B cell (primary cell): ENCODE data around the gene FOLR3. TPM values are rescaled to one million over a fixed set of nuclear protein-coding genes. Genes with fewer than 3 reads are reported as not detected.
A peak's percentile ranks its signal among the peaks of the same experiment; 100 is the strongest.

Experiments
- ATAC-seq: fragments of 200-7000 bp; cut with Tn5 transposase; one replicate; pipeline ENCODE4 v1.10.0; 2021; ENCODE audit warnings: low read depth, mild to moderate bottlenecking, moderate number of reproducible peaks, moderate library complexity
- CTCF ChIA-PET: fragments of 350-600 bp; sonication (Branson Sonifier 250); formaldehyde crosslinking; loops from one replicate; lab custom pipeline; 2021; ENCODE audit warnings: antibody characterized with exemption, inconsistent platforms; lab: Charles Lee
- POLR2A ChIA-PET: fragments of 350-600 bp; sonication (Branson Sonifier 250); formaldehyde crosslinking; loops from one replicate; lab custom pipeline; 2021; ENCODE audit warnings: antibody characterized with exemption; lab: Charles Lee
- DNase-seq: peaks from one replicate; pipeline ENCODE4 v3.0.0; 2013
- H2AFZ ChIP-seq: 2 replicates; pipeline ENCODE4 v1.6.1; 2012; ENCODE audit warnings: mild to moderate bottlenecking, low read depth, low read length; ENCODE audit not compliant: insufficient read depth, poor library complexity, severe bottlenecking
- H3K27ac ChIP-seq, 2 donors: 1 replicate in 1 of 2; 2 replicates in 1 of 2; pipeline ENCODE4 v1.5.1; 2012 to 2013; ENCODE audit warnings: low read length in 2 of 2, mild to moderate bottlenecking in 2 of 2, moderate library complexity in 1 of 2
- H3K27me3 ChIP-seq, 4 experiments: fragments of 200-600 bp in 1 of 4; sonication (generic) in 1 of 4; replicated peaks in 1 of 4; 1 replicate in 2 of 4; 2 replicates in 2 of 4; pipeline versions ENCODE4 v1.6.1 to v1.7.0; 2013 to 2016; ENCODE audit warnings: low read length in 3 of 4, mild to moderate bottlenecking in 2 of 4, mixed read lengths in 1 of 4, moderate library complexity in 1 of 4; ENCODE audit not compliant: insufficient read depth in 4 of 4, control insufficient read depth in 3 of 4; ENCODE audit errors: control extremely low read depth in 1 of 4
- H3K36me3 ChIP-seq, 2 experiments: replicated peaks in 1 of 2; 1 replicate in 1 of 2; 2 replicates in 1 of 2; pipeline versions ENCODE4 v1.6.1 to v1.7.1; 2013; ENCODE audit warnings: low read length in 1 of 2; ENCODE audit not compliant: insufficient read depth in 2 of 2, control insufficient read depth in 1 of 2; ENCODE audit errors: control extremely low read depth in 1 of 2, extremely low read depth in 1 of 2
- H3K4me1 ChIP-seq, 2 donors: fragments of 200-600 bp in 1 of 2; sonication (generic) in 1 of 2; 1 replicate in 1 of 2; 2 replicates in 1 of 2; pipeline versions ENCODE4 v1.5.1 to v1.6.1; 2013 to 2017; ENCODE audit warnings: low read length in 2 of 2; ENCODE audit not compliant: control insufficient read depth in 2 of 2, insufficient read depth in 2 of 2
- H3K4me2 ChIP-seq: replicated peaks from 2 replicates; pipeline ENCODE3; 2012; ENCODE audit warnings: mild to moderate bottlenecking, low read depth, low read length; ENCODE audit not compliant: poor library complexity, severe bottlenecking
- H3K4me3 ChIP-seq, 5 experiments: fragments of 200-600 bp in 1 of 5; sonication (generic) in 1 of 5; 1 replicate in 3 of 5; 2 replicates in 2 of 5; pipeline versions ENCODE4 v1.5.1 to v1.7.0; 2011 to 2016; ENCODE audit warnings: low read length in 4 of 5, mild to moderate bottlenecking in 4 of 5, low read depth in 2 of 5, control low read depth in 1 of 5, moderate library complexity in 1 of 5; ENCODE audit not compliant: insufficient read depth in 1 of 5; ENCODE audit errors: control extremely low read depth in 1 of 5, extremely low read depth in 1 of 5
- H3K79me2 ChIP-seq: fragments of 200-600 bp; sonication (generic); one replicate; pipeline ENCODE4 v1.6.0; 2016; ENCODE audit warnings: low read length; ENCODE audit not compliant: control insufficient read depth, insufficient read depth
- H3K9ac ChIP-seq: fragments of 200-600 bp; sonication (generic); 2 replicates; pipeline ENCODE4 v1.6.1; 2017; ENCODE audit warnings: mild to moderate bottlenecking, low read length, moderate library complexity
- H3K9me3 ChIP-seq, 3 donors: one replicate each; pipeline versions ENCODE4 v1.6.1 to v1.7.1; 2013; ENCODE audit warnings: low read length in 2 of 3; ENCODE audit not compliant: control insufficient read depth in 2 of 3, insufficient read depth in 1 of 3; ENCODE audit errors: control extremely low read depth in 1 of 3
- H4K20me1 ChIP-seq: 2 replicates; pipeline ENCODE4 v1.6.0; 2012; ENCODE audit warnings: mild to moderate bottlenecking, low read length; ENCODE audit not compliant: insufficient read depth, control insufficient read depth, poor library complexity, severe bottlenecking
- H3K27ac Mint-ChIP-seq: one replicate; pipeline ENCODE4 v1.8.0; 2021; ENCODE audit warnings: mixed read lengths
- H3K27me3 Mint-ChIP-seq: one replicate; pipeline ENCODE4 v1.8.0; 2021; ENCODE audit warnings: mixed read lengths
- H3K4me1 Mint-ChIP-seq: one replicate; pipeline ENCODE4 v1.8.0; 2021; ENCODE audit warnings: mixed read lengths
- H3K4me3 Mint-ChIP-seq: one replicate; pipeline ENCODE4 v1.8.0; 2021; ENCODE audit warnings: mixed read lengths
- H3K9me3 Mint-ChIP-seq: one replicate; pipeline ENCODE4 v1.8.0; 2022; ENCODE audit warnings: mixed read lengths; ENCODE audit not compliant: insufficient read depth
- EZH2 ChIP-seq: IDR thresholded peaks from 2 replicates; pipeline ENCODE4 v1.6.1; 2012; ENCODE audit warnings: borderline replicate concordance, low read depth, mild to moderate bottlenecking, moderate library complexity, low read length; ENCODE audit not compliant: insufficient read depth, poor library complexity, severe bottlenecking
- WGBS: methylation state at CpG from one replicate; pipeline ENCODE4 v1.1.5; 2013; ENCODE audit warnings: missing lambda C conversion rate; ENCODE audit not compliant: insufficient coverage; 5-methylcytosine and 5-hydroxymethylcytosine counted together
- intact Hi-C: fragments of 100-400 bp; cut with micrococcal nuclease; formaldehyde crosslinking; loops from one replicate; pipeline ENCODE4 v1.10.0; 2022
- polyA plus RNA-seq: library from polyadenylated mRNA; depleted of rRNA; stranded (reverse); fragments of >200 nt; gene quantifications from 2 replicates; pipeline ENCODE4 v1.2.3, GENCODE V29; 2012
- total RNA-seq, 2 donors: library from RNA; stranded (reverse); fragments of 120-200 nt in 1 of 2; gene quantifications; 1 replicate in 1 of 2; 2 replicates in 1 of 2; pipeline versions ENCODE4 v1.2.3 to v1.2.4, GENCODE V29; 2013 to 2022
- TF ChIP-seq, protein P1 (sequence below): fragments of 200-600 bp; IDR thresholded peaks from one replicate; pipeline ENCODE4 v1.8.0; 2022; ENCODE audit warnings: antibody characterized with exemption, mild to moderate bottlenecking

Gene FOLR3
- total and polyA plus RNA-seq, 2 donors (not counting 1 experiment from before 2014, with no cell fraction given) = 0.10 TPM; not detected in 1

- H3K9ac ChIP-seq = peak overlapping the region; percentile 74
- Mint-ChIP-seq H3K27me3 (peaks cover 14% of the 10 kb centered on the region), H3K27ac (peak overlapping the region; percentile 98), H3K9me3 (no peaks in the 10 kb centered on the region), H3K4me1 (peaks cover 20% of the 10 kb centered on the region), H3K4me3 (peak overlapping the region; percentile 93)
- DNase-seq (no peak), ATAC-seq (no peak)
- TF ChIP-seq, protein P1, sequence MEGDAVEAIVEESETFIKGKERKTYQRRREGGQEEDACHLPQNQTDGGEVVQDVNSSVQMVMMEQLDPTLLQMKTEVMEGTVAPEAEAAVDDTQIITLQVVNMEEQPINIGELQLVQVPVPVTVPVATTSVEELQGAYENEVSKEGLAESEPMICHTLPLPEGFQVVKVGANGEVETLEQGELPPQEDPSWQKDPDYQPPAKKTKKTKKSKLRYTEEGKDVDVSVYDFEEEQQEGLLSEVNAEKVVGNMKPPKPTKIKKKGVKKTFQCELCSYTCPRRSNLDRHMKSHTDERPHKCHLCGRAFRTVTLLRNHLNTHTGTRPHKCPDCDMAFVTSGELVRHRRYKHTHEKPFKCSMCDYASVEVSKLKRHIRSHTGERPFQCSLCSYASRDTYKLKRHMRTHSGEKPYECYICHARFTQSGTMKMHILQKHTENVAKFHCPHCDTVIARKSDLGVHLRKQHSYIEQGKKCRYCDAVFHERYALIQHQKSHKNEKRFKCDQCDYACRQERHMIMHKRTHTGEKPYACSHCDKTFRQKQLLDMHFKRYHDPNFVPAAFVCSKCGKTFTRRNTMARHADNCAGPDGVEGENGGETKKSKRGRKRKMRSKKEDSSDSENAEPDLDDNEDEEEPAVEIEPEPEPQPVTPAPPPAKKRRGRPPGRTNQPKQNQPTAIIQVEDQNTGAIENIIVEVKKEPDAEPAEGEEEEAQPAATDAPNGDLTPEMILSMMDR = no peak
- TF ChIP-seq EZH2 = no peak
- 70% methylated on average over 7 of the region's 9 CpGs for WGBS
- CTCF ChIA-PET = interaction anchor here (1.1 to 2.2 kb wide), 5 partner anchors 22 to 88 kb away, joined by 3 to 10 read pairs (median 4); no protein-coding TSS in a partner anchor
- peaks cover 0 to 19% of the 10 kb centered on the region in 2 experiments for H3K36me3 ChIP-seq
- no peaks in the 10 kb centered on the region for H3K9me3 ChIP-seq
- H3K4me3 ChIP-seq = peak overlapping the region; percentile 67 to 94 (median 78)
- peaks cover 14 to 19% of the 10 kb centered on the region in 2 donors for H3K4me1 ChIP-seq
- peaks cover 8% of the 10 kb centered on the region for H3K79me2 ChIP-seq
- peak overlapping the region; percentile 95 for H3K27ac ChIP-seq
- peaks cover 0 to 12% (median 0%) of the 10 kb centered on the region in 4 experiments for H3K27me3 ChIP-seq
- POLR2A ChIA-PET = interaction anchor here (0.6 to 1.8 kb wide), 5 partner anchors 22 to 122 kb away, joined by 3 to 6 read pairs (median 6); no protein-coding TSS in a partner anchor
- no peaks in the 10 kb centered on the region for H4K20me1 ChIP-seq
- peak overlapping the region; percentile 81 for H3K4me2 ChIP-seq
- peak overlapping the region; percentile 78 for H2AFZ ChIP-seq
- intact Hi-C loops = loop anchor here (1.0 to 2.0 kb wide), 8 partner anchors 10 to 326 kb away; partner anchors contain the start of genes CLPB, LAMTOR1, LRRC51 and NUMA1
These were observed 22.3 kb upstream of the FOLR3 start for GRCh38 chr11:72112978-72113808.

DNA sequence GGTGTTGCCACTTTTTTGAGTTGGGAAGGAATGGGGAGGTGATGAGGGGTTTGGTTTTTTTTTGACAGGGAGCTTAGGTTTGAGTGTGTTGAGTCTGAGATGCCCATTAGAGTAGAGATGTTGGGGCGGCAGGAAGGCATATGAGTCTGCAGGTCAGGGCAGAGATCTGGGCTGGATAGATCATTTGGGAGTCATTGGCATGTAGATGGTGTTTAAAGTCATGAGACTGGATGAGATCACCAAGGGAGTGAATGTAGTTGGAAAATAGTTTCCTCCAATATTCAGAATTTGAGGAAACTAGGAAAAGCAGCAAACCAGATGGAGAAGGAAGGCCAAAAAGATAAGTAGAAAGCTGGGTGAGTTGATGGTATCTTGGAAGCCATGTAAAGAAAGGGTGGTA lies 21.0 kb upstream of the FOLR3 start:
- Mint-ChIP-seq H3K9me3 (no peaks in the 10 kb centered on the region), H3K27me3 (peaks cover 28% of the 10 kb centered on the region), H3K4me1 (peaks cover 20% of the 10 kb centered on the region), H3K4me3 (no peak overlapping the region), H3K27ac (no peak overlapping the region)
- intact Hi-C loops = no loop called here
- no peak overlapping the region for H3K27ac ChIP-seq
- peaks cover 0 to 6% of the 10 kb centered on the region in 2 experiments for H3K36me3 ChIP-seq
- DNase-seq (no peak), ATAC-seq (no peak)
- H3K4me3 ChIP-seq = no peak overlapping the region
- no peak overlapping the region for H3K9ac ChIP-seq
- H2AFZ ChIP-seq = no peak overlapping the region
- H3K4me1 ChIP-seq = peaks cover 14 to 19% of the 10 kb centered on the region in 2 donors
- 100% methylated on average over 1 of the region's 1 CpG for WGBS
- ChIA-PET POLR2A (no interaction called here), CTCF (no interaction called here)
- TF ChIP-seq EZH2 = no peak
- TF ChIP-seq, protein P1 = no peak
- peaks cover 0 to 25% (median 0%) of the 10 kb centered on the region in 4 experiments for H3K27me3 ChIP-seq
- H4K20me1 ChIP-seq = no peaks in the 10 kb centered on the region
- H3K9me3 ChIP-seq = no peaks in the 10 kb centered on the region
- no peak overlapping the region for H3K4me2 ChIP-seq
- peaks cover 7% of the 10 kb centered on the region for H3K79me2 ChIP-seq
